ENCODE results near the gene DIP2C. TPM values are rescaled to one million over a fixed set of nuclear protein-coding genes. Genes with fewer than 3 reads are reported as not detected.
"Not testable (repeated sequence)": the region's sequence is repeated elsewhere in the genome, so short reads cannot be mapped to it uniquely, and the experiment has no call there.

The DIP2C gene
- total RNA-seq, 2 donors from 2014 or later = 12.3 to 41.8 TPM

DNA sequence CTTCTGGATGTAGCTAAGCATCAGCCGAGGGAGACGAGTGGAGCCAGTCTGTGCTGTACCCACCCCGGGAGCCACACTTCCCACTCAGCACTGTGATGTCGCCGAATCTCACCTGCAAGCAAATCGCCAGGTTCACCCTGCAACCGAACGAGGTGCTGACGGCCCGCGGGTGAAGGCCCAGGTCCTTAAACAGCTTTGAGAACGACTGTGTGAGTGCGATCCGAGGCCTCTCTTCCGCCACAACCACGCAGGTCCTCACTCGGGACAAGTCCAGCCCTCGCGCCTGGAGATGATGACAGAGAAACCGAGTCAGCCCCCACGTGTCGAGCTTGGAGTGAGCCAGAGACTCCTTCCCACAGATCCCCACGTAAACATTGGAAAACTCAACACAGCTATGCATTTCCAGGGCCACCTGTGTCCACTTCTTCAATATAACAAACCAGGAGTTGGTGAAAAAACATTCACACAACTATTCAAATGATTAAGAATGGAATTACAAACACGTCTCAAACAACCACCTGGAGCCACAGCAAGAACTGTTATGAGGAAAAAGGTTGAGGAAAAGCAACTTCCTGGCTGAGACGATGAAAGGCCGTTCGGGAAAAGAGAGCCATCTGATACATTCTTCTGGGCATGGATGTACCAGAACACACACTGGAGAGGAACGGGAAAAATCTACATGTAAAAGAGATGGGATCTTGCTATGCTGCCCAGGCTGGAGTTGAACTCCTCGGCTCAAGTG is 362.4 kb downstream of the DIP2C start:
- 94% methylated on average over 29 of the region's 29 CpGs for WGBS
- H3K9me3 ChIP-seq = no peaks in the 10 kb centered on the region
- no peaks in the 10 kb centered on the region for H3K27me3 ChIP-seq (replicated peaks; ENCODE audit: insufficient read depth)
- intact Hi-C loops (cut with DNase I) = no loop called here
- DNase-seq (ENCODE audit: low spot score) = no peak
- no peak overlapping the region for H3K4me3 ChIP-seq
- H3K27ac ChIP-seq = no peak overlapping the region
- H3K36me3 ChIP-seq = no peaks in the 10 kb centered on the region
- no peaks in the 10 kb centered on the region for H3K4me1 ChIP-seq (replicated peaks)
- TF ChIP-seq, protein P1, sequence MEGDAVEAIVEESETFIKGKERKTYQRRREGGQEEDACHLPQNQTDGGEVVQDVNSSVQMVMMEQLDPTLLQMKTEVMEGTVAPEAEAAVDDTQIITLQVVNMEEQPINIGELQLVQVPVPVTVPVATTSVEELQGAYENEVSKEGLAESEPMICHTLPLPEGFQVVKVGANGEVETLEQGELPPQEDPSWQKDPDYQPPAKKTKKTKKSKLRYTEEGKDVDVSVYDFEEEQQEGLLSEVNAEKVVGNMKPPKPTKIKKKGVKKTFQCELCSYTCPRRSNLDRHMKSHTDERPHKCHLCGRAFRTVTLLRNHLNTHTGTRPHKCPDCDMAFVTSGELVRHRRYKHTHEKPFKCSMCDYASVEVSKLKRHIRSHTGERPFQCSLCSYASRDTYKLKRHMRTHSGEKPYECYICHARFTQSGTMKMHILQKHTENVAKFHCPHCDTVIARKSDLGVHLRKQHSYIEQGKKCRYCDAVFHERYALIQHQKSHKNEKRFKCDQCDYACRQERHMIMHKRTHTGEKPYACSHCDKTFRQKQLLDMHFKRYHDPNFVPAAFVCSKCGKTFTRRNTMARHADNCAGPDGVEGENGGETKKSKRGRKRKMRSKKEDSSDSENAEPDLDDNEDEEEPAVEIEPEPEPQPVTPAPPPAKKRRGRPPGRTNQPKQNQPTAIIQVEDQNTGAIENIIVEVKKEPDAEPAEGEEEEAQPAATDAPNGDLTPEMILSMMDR (IDR thresholded peaks at IDR 0.05) = no peak
- no peak for TF ChIP-seq POLR2AphosphoS5 (IDR thresholded peaks at IDR 0.05)

DNA sequence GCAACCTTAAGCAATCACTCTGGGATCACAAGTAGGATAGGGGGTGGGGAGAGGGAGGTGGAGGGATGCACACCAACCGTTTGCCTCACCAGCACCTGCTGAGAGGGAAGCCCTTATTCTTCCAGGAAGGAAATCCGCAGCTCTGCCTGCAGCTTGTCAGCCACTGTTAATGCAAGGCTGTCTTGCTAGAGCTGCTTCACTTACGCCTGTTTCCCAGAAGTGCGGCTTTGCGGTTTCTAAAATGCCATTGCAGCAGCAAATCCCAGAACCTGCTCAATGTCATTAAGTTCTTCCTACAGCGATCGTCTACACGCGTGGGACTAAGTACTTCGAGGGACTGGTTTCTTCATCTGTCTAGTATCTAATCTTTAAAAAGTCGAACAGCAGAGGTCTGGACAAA is 363.1 kb downstream of the DIP2C start:
- Histone ChIP-seq H3K9me3 (no peaks in the 10 kb centered on the region), H3K4me3 (no peak overlapping the region), H3K27ac (no peak overlapping the region), H3K4me1 (replicated peaks) (no peaks in the 10 kb centered on the region), H3K36me3 (no peaks in the 10 kb centered on the region), H3K27me3 (replicated peaks; ENCODE audit: insufficient read depth) (no peaks in the 10 kb centered on the region)
- 95% methylated on average over 11 of the region's 11 CpGs for WGBS
- DNase-seq (ENCODE audit: low spot score) = no peak
- intact Hi-C loops (cut with DNase I) = no loop called here
- no peak for TF ChIP-seq POLR2A (IDR thresholded peaks at IDR 0.05)

DNA sequence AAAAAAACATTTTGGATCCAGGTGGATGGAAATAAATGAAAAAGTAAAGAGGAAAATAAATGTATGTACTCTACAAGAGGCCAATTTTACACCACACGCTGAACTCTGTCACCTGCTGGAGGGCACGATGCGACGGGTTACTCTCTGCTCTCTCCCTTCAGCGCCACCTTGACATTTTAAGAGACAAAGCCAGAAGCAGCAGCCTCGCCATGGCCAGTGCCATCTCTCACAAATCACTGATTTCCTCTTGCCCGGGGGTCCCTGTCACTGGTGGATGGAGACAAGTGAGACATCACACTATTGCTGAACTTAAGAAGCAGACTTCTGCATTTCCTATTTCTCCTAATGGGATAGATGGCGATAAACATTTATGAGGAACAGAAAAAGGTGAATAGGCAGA is 364.2 kb downstream of the DIP2C start:
- H3K27me3 ChIP-seq (replicated peaks; ENCODE audit: insufficient read depth) = no peaks in the 10 kb centered on the region
- DNase-seq (ENCODE audit: low spot score) = no peak
- no peaks in the 10 kb centered on the region for H3K36me3 ChIP-seq
- intact Hi-C loops (cut with DNase I) = no loop called here
- no peak overlapping the region for H3K27ac ChIP-seq
- TF ChIP-seq POLR2AphosphoS5 (IDR thresholded peaks at IDR 0.05) = no peak
- TF ChIP-seq, protein P1 (IDR thresholded peaks at IDR 0.05) = no peak
- TF ChIP-seq POLR2A (IDR thresholded peaks at IDR 0.05) = no peak
- H3K9me3 ChIP-seq = no peaks in the 10 kb centered on the region
- 91% methylated on average over 8 of the region's 8 CpGs for WGBS
- H3K4me1 ChIP-seq (replicated peaks) = no peaks in the 10 kb centered on the region
- H3K4me3 ChIP-seq = no peak overlapping the region

DNA sequence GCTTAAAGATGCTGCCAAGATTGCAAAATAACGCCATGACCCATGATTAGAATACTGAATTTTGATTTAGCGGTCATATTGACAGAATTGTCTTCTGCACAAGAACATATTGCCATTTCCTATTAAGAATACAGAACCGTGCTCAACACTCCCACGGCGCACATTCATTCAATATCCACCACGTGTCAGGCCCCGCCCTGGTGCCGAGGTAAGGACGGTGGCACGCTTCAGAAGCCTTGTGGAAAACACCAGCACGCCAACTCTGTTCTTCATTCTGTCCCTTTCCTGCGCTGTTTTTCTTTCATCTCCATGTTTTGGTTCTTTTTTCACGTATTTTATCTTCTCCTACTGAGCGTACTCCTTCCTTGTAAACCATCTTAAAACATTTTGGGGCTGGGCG is 364.9 kb downstream of the DIP2C start:
- TF ChIP-seq, protein P1 (IDR thresholded peaks at IDR 0.05) = no peak
- TF ChIP-seq POLR2AphosphoS5 (IDR thresholded peaks at IDR 0.05) (no peak), POLR2A (IDR thresholded peaks at IDR 0.05) (no peak)
- intact Hi-C loops (cut with DNase I) = no loop called here
- no peaks in the 10 kb centered on the region for H3K4me1 ChIP-seq (replicated peaks)
- no peaks in the 10 kb centered on the region for H3K27me3 ChIP-seq (replicated peaks; ENCODE audit: insufficient read depth)
- no peak overlapping the region for H3K4me3 ChIP-seq
- H3K9me3 ChIP-seq = no peaks in the 10 kb centered on the region
- DNase-seq (ENCODE audit: low spot score) = no peak
- 93% methylated on average over 15 of the region's 15 CpGs for WGBS
- no peaks in the 10 kb centered on the region for H3K36me3 ChIP-seq
- no peak overlapping the region for H3K27ac ChIP-seq

DNA sequence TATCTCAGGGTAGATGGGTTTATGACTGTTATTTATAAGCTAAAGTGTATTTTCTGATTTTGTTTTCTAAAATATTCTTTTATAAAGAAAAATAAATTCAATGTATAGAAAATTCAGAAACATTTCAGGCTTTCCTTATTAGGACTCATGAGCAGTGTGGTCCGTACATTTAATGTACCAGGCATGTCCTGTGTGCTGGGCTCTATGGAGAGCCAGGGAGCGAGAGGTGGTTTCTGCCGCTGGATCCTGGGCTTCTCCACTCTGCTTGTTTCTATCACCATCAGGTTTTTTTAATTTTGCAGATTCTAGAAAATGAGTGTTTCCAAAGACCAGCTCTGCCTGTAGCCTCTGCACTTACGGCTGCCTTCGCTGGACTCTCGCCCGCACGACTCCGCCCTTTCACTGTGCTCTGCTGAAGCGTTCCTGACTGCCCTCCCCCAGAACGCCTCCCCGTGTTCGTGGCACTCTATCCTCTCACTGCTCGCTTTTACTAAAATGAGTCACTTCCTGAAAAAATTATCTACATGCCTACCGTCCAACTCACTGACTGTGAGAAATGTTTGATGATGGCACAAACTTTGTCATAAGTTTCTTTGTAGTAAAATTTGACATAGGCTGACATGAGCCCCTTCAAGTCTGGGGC is 365.7 kb downstream of the DIP2C start:
- no peak overlapping the region for H3K27ac ChIP-seq
- WGBS = 56% methylated on average over 15 of the region's 15 CpGs

DNA sequence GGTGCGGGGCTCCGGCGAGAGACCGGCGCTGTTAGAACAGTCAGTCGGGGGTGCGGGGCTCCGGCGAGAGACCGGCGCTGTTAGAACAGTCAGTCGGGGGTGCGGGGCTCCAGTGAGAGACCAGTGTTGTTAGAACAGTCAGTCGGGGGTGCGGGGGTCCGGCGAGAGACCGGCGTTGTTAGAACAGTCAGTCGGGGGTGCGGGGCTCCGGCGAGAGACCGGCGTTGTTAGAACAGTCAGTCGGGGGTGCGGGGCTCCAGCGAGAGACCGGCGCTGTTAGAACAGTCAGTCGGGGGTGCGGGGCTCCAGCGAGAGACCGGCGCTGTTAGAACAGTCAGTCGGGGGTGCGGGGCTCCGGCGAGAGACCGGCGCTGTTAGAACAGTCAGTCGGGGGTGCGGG is 366.4 kb downstream of the DIP2C start:
- intact Hi-C loops (cut with DNase I); H3K27ac ChIP-seq; H3K27me3 ChIP-seq (replicated peaks; ENCODE audit: insufficient read depth); H3K4me3 ChIP-seq; H3K36me3 ChIP-seq; H3K9me3 ChIP-seq; H3K4me1 ChIP-seq (replicated peaks); DNase-seq (ENCODE audit: low spot score): not testable (repeated sequence)
- 92% methylated on average over 20 of the region's 43 CpGs for WGBS

More for the DNA sequence above, 365.7 kb downstream of the DIP2C start:
- Histone ChIP-seq H3K36me3 (no peaks in the 10 kb centered on the region), H3K4me1 (replicated peaks) (no peaks in the 10 kb centered on the region), H3K9me3 (no peaks in the 10 kb centered on the region), H3K4me3 (no peak overlapping the region), H3K27me3 (replicated peaks; ENCODE audit: insufficient read depth) (no peaks in the 10 kb centered on the region)
- DNase-seq (ENCODE audit: low spot score) = no peak
- intact Hi-C loops (cut with DNase I) = no loop called here
- no peak for TF ChIP-seq POLR2A (IDR thresholded peaks at IDR 0.05)
- TF ChIP-seq, protein P1 (IDR thresholded peaks at IDR 0.05) = no peak
- TF ChIP-seq POLR2AphosphoS5 (IDR thresholded peaks at IDR 0.05) = no peak

Measured in prostate gland (tissue), 2 donors.